Esophagus muscularis mucosa (tissue), 4 donors: ENCODE results near the gene DDIT3.

Experiments
- EP300 ChIP-seq: sonication (generic); formaldehyde crosslinking; IDR thresholded peaks from one replicate; pipeline ENCODE4 v1.6.1; 2017; ENCODE audit warnings: antibody characterized with exemption
- POLR2AphosphoS5 ChIP-seq, 2 donors: sonication (generic); formaldehyde crosslinking; IDR thresholded peaks; one replicate each; pipeline ENCODE4 v1.6.1; 2017; ENCODE audit warnings: antibody characterized with exemption in 2 of 2
- TF ChIP-seq, protein P1 (sequence below), 3 experiments: fragments of 200-600 bp in 2 of 3; fragments of 450-650 bp in 1 of 3; sonication (generic) in 2 of 3; IDR thresholded peaks; one replicate each; pipeline ENCODE4 v1.5.1; 2017 to 2019; ENCODE audit warnings: antibody characterized with exemption in 3 of 3, mild to moderate bottlenecking in 2 of 3, moderate library complexity in 1 of 3

DNA sequence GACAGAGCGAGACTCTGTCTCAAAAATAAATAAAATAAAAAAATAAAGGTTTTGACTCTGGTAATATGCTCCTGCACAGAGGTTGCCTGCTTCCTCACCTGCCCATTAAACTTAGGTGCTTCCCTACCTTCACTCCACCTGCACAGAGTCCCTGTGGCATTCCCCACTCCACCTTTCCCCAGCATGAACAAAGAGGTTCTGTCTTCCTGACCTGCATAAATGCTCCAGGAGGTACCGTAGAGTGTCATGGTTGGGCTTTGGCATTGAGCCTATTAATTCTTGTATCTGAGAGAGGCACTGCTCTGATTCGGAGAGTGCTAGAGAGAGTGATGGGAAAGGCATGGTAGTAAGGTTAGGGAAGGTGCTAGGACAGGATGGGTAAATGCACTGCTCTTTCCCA, 46.9 kb downstream of the DDIT3 start:
- TF ChIP-seq, protein P1, sequence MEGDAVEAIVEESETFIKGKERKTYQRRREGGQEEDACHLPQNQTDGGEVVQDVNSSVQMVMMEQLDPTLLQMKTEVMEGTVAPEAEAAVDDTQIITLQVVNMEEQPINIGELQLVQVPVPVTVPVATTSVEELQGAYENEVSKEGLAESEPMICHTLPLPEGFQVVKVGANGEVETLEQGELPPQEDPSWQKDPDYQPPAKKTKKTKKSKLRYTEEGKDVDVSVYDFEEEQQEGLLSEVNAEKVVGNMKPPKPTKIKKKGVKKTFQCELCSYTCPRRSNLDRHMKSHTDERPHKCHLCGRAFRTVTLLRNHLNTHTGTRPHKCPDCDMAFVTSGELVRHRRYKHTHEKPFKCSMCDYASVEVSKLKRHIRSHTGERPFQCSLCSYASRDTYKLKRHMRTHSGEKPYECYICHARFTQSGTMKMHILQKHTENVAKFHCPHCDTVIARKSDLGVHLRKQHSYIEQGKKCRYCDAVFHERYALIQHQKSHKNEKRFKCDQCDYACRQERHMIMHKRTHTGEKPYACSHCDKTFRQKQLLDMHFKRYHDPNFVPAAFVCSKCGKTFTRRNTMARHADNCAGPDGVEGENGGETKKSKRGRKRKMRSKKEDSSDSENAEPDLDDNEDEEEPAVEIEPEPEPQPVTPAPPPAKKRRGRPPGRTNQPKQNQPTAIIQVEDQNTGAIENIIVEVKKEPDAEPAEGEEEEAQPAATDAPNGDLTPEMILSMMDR (IDR thresholded peaks at IDR 0.05): no peak
- TF ChIP-seq EP300: no peak
- no peak for TF ChIP-seq POLR2AphosphoS5 (IDR thresholded peaks at IDR 0.05)
